HEK293 (cell line): ENCODE results near the gene FRRS1L.

Experiments
- CTCF ChIA-PET: fragments of 350-600 bp; formaldehyde crosslinking; extraction: SDS; loops from one replicate; lab custom pipeline; 2021; ENCODE audit warnings: antibody characterized with exemption; lab: Yijun Ruan, JAX
- POLR2A ChIA-PET: fragments of 300-600 bp; formaldehyde crosslinking; extraction: SDS; loops from one replicate; lab custom pipeline; 2020; ENCODE audit warnings: antibody characterized with exemption, inconsistent platforms; lab: Yijun Ruan, JAX
- H3K27ac ChIP-seq: fragments of 200-500 bp; sonication (Bioruptor generic); 2 replicates; pipeline ENCODE4 v1.5.1; 2014; ENCODE audit warnings: low read depth, low read length, control low read depth, inconsistent platforms; ENCODE audit errors: extremely low read depth
- H3K36me3 ChIP-seq, 2 experiments: fragments of 200-500 bp in 1 of 2; sonication (Bioruptor generic) in 1 of 2; 1 replicate in 1 of 2; 2 replicates in 1 of 2; pipeline ENCODE4 v1.5.1; 2014 to 2017; ENCODE audit warnings: inconsistent platforms in 2 of 2, low read length in 2 of 2; ENCODE audit not compliant: control insufficient read depth in 2 of 2, insufficient read depth in 1 of 2
- H3K4me1 ChIP-seq: fragments of 200-500 bp; sonication (Bioruptor generic); 2 replicates; pipeline ENCODE4 v1.5.1; 2014; ENCODE audit warnings: mild to moderate bottlenecking, low read length, inconsistent platforms; ENCODE audit not compliant: control insufficient read depth, insufficient read depth
- H3K4me3 ChIP-seq: 2 replicates; pipeline ENCODE4 v1.5.1; 2011; ENCODE audit warnings: low read depth, mild to moderate bottlenecking, control low read depth, low read length, moderate library complexity
- H3K9me3 ChIP-seq: fragments of 200-500 bp; sonication (Bioruptor generic); 2 replicates; pipeline ENCODE4 v1.5.1; 2014; ENCODE audit warnings: low read depth, low read length, inconsistent platforms; ENCODE audit not compliant: control insufficient read depth, insufficient read depth
- BCL6B ChIP-seq: fragments of 450-650 bp; formaldehyde crosslinking; IDR thresholded peaks from 2 replicates; pipeline ENCODE4 v1.5.1; 2017; ENCODE audit warnings: missing biosample characterization, missing genetic modification characterization
- EGR2 ChIP-seq: fragments of 450-650 bp; formaldehyde crosslinking; IDR thresholded peaks from 2 replicates; pipeline ENCODE4 v1.5.1; 2016; ENCODE audit warnings: low read depth, missing biosample characterization, missing genetic modification characterization
- KLF10 ChIP-seq: fragments of 450-650 bp; IDR thresholded peaks from 2 replicates; pipeline ENCODE4 v1.5.1; 2018; ENCODE audit warnings: missing biosample characterization, mild to moderate bottlenecking, missing genetic modification characterization
- MYNN ChIP-seq: fragments of 450-650 bp; formaldehyde crosslinking; IDR thresholded peaks from 2 replicates; pipeline ENCODE4 v1.5.1; 2016; ENCODE audit warnings: missing biosample characterization, missing genetic modification characterization, borderline replicate concordance
- SCRT2 ChIP-seq: fragments of 450-650 bp; formaldehyde crosslinking; IDR thresholded peaks from 2 replicates; pipeline ENCODE4 v1.5.1; 2016; ENCODE audit warnings: missing biosample characterization, missing genetic modification characterization
- SETDB1 ChIP-seq: IDR thresholded peaks from one replicate; pipeline ENCODE4 v1.6.1; 2017; ENCODE audit warnings: mild to moderate bottlenecking, low read length, moderate library complexity, mixed read lengths; ENCODE audit not compliant: insufficient read length
- SP7 ChIP-seq: fragments of 450-650 bp; formaldehyde crosslinking; IDR thresholded peaks from 2 replicates; pipeline ENCODE4 v1.5.1; 2016; ENCODE audit warnings: missing biosample characterization, missing genetic modification characterization
- ZBTB7A ChIP-seq: fragments of 450-650 bp; formaldehyde crosslinking; IDR thresholded peaks from 2 replicates; pipeline ENCODE4 v1.5.1; 2016; ENCODE audit warnings: low read depth, missing biosample characterization, missing genetic modification characterization
- ZFP3 ChIP-seq: fragments of 450-650 bp; formaldehyde crosslinking; IDR thresholded peaks from 2 replicates; pipeline ENCODE4 v1.5.1; 2016; ENCODE audit warnings: low read depth, missing biosample characterization, missing genetic modification characterization
- ZNF202 ChIP-seq: fragments of 450-650 bp; formaldehyde crosslinking; IDR thresholded peaks from 2 replicates; pipeline ENCODE4 v1.5.1; 2016; ENCODE audit warnings: missing biosample characterization, missing genetic modification characterization, borderline replicate concordance
- ZNF214 ChIP-seq: fragments of 450-650 bp; formaldehyde crosslinking; IDR thresholded peaks from 2 replicates; pipeline ENCODE4 v1.5.1; 2017; ENCODE audit warnings: missing biosample characterization, mild to moderate bottlenecking, missing genetic modification characterization, borderline replicate concordance
- ZNF24 ChIP-seq: fragments of 450-650 bp; formaldehyde crosslinking; IDR thresholded peaks from 2 replicates; pipeline ENCODE4 v1.5.1; 2016; ENCODE audit warnings: missing biosample characterization, missing genetic modification characterization
- ZNF274 ChIP-seq, 2 experiments: fragments of 200-500 bp in 1 of 2; fragments of 450-650 bp in 1 of 2; sonication (Bioruptor generic) in 1 of 2; formaldehyde crosslinking in 1 of 2; IDR thresholded peaks; 2 replicates each; pipeline versions ENCODE4 v1.5.1 to v1.6.1; 2014 to 2016; ENCODE audit warnings: borderline replicate concordance in 1 of 2, inconsistent platforms in 1 of 2, low read length in 1 of 2, missing biosample characterization in 1 of 2, missing genetic modification characterization in 1 of 2
- ZNF473 ChIP-seq: fragments of 450-650 bp; formaldehyde crosslinking; IDR thresholded peaks from 2 replicates; pipeline ENCODE4 v1.5.1; 2017; ENCODE audit warnings: missing biosample characterization, missing genetic modification characterization
- ZNF514 ChIP-seq: fragments of 450-650 bp; formaldehyde crosslinking; IDR thresholded peaks from 2 replicates; pipeline ENCODE4 v1.5.1; 2016; ENCODE audit warnings: missing biosample characterization, missing genetic modification characterization
- ZNF561 ChIP-seq: fragments of 450-650 bp; IDR thresholded peaks from 2 replicates; pipeline ENCODE4 v1.5.1; 2018; ENCODE audit warnings: missing biosample characterization, missing genetic modification characterization, borderline replicate concordance
- ZNF571 ChIP-seq: fragments of 450-650 bp; formaldehyde crosslinking; IDR thresholded peaks from 2 replicates; pipeline ENCODE4 v1.5.0; 2017; ENCODE audit warnings: missing biosample characterization, missing genetic modification characterization
- ZNF707 ChIP-seq: fragments of 450-650 bp; formaldehyde crosslinking; IDR thresholded peaks from 2 replicates; pipeline ENCODE4 v1.5.1; 2016; ENCODE audit warnings: missing biosample characterization, missing genetic modification characterization
- ZNF76 ChIP-seq: fragments of 450-650 bp; formaldehyde crosslinking; IDR thresholded peaks from 2 replicates; pipeline ENCODE4; 2016; ENCODE audit warnings: low read depth, missing biosample characterization, missing genetic modification characterization, borderline replicate concordance
- ZNF837 ChIP-seq: fragments of 450-650 bp; formaldehyde crosslinking; IDR thresholded peaks from 2 replicates; pipeline ENCODE4 v1.5.1; 2016; ENCODE audit warnings: missing biosample characterization, missing genetic modification characterization
- ZNF843 ChIP-seq: fragments of 450-650 bp; formaldehyde crosslinking; IDR thresholded peaks from 2 replicates; pipeline ENCODE4 v1.5.1; 2016; ENCODE audit warnings: missing biosample characterization, missing genetic modification characterization
- ZSCAN16 ChIP-seq: fragments of 450-650 bp; formaldehyde crosslinking; IDR thresholded peaks from 2 replicates; pipeline ENCODE4 v1.5.1; 2016; ENCODE audit warnings: missing biosample characterization, missing genetic modification characterization
- ZSCAN18 ChIP-seq: fragments of 450-650 bp; formaldehyde crosslinking; IDR thresholded peaks from 2 replicates; pipeline ENCODE4 v1.5.1; 2016; ENCODE audit warnings: missing biosample characterization, missing genetic modification characterization
- ZSCAN30 ChIP-seq: fragments of 450-650 bp; IDR thresholded peaks from 2 replicates; pipeline ENCODE4 v1.5.1; 2018; ENCODE audit warnings: missing biosample characterization, mild to moderate bottlenecking, missing genetic modification characterization, moderate library complexity
- TF ChIP-seq, protein P1 (sequence below): fragments of 450-650 bp; formaldehyde crosslinking; IDR thresholded peaks from 2 replicates; pipeline ENCODE4 v1.5.1; 2016; ENCODE audit warnings: missing biosample characterization, missing genetic modification characterization

FRRS1L gene

GRCh38 chr9:109156708-109157107 lies 10.3 kb downstream of the FRRS1L start:
- TF ChIP-seq ZNF24 (no peak), ZNF843 (tag by site-specific recombination) (no peak), ZNF202 (tag by site-specific recombination) (no peak), MYNN (no peak), ZNF473 (tag by site-specific recombination) (no peak), SP7 (tag by site-specific recombination) (no peak), ZNF214 (tag by site-specific recombination) (no peak), SCRT2 (tag by site-specific recombination) (no peak), SETDB1 (no peak), ZSCAN16 (tag by site-specific recombination) (no peak), ZFP3 (tag by site-specific recombination) (no peak), ZNF571 (no peak), ZSCAN18 (no peak), ZBTB7A (tag by site-specific recombination) (no peak)
- TF ChIP-seq, protein P1, sequence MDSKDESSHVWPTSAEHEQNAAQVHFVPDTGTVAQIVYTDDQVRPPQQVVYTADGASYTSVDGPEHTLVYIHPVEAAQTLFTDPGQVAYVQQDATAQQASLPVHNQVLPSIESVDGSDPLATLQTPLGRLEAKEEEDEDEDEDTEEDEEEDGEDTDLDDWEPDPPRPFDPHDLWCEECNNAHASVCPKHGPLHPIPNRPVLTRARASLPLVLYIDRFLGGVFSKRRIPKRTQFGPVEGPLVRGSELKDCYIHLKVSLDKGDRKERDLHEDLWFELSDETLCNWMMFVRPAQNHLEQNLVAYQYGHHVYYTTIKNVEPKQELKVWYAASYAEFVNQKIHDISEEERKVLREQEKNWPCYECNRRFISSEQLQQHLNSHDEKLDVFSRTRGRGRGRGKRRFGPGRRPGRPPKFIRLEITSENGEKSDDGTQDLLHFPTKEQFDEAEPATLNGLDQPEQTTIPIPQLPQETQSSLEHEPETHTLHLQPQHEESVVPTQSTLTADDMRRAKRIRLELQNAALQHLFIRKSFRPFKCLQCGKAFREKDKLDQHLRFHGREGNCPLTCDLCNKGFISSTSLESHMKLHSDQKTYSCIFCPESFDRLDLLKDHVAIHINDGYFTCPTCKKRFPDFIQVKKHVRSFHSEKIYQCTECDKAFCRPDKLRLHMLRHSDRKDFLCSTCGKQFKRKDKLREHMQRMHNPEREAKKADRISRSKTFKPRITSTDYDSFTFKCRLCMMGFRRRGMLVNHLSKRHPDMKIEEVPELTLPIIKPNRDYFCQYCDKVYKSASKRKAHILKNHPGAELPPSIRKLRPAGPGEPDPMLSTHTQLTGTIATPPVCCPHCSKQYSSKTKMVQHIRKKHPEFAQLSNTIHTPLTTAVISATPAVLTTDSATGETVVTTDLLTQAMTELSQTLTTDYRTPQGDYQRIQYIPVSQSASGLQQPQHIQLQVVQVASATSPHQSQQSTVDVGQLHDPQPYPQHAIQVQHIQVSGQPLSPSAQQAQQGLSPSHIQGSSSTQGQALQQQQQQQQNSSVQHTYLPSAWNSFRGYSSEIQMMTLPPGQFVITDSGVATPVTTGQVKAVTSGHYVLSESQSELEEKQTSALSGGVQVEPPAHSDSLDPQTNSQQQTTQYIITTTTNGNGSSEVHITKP (tag by site-specific recombination) = no peak
- ChIA-PET CTCF (interaction anchor here (0.6 to 1.1 kb wide), 3 partner anchors 13 to 28 kb away, joined by 3 read pairs; no protein-coding TSS in a partner anchor), POLR2A (no interaction called here)
- no peak overlapping the region for H3K4me3 ChIP-seq
- H3K4me1 ChIP-seq = no peaks in the 10 kb centered on the region
- H3K36me3 ChIP-seq = no peaks in the 10 kb centered on the region
- no peaks in the 10 kb centered on the region for H3K9me3 ChIP-seq
- H3K27ac ChIP-seq = no peak overlapping the region

- no peak overlapping the region for H3K4me3 ChIP-seq
These were observed 16.0 kb downstream of the FRRS1L start for GRCh38 chr9:109150925-109151545.

More at GRCh38 chr9:109150925-109151545, 16.0 kb downstream of the FRRS1L start:
- Histone ChIP-seq H3K4me1 (no peaks in the 10 kb centered on the region), H3K36me3 (no peaks in the 10 kb centered on the region), H3K27ac (no peak overlapping the region), H3K9me3 (no peaks in the 10 kb centered on the region)
- ChIA-PET POLR2A (no interaction called here), CTCF (no interaction called here)
- TF ChIP-seq ZNF514 (tag by site-specific recombination) = no peak
- TF ChIP-seq SCRT2 (tag by site-specific recombination) = no peak
- no peak for TF ChIP-seq ZNF561 (tag by site-specific recombination)
- no peak for TF ChIP-seq KLF10 (tag by site-specific recombination)
- TF ChIP-seq EGR2 (tag by site-specific recombination) = no peak
- TF ChIP-seq ZNF24 = no peak
- TF ChIP-seq ZBTB7A (tag by site-specific recombination) = no peak
- no peak for TF ChIP-seq ZNF707 (tag by site-specific recombination)
- TF ChIP-seq BCL6B = no peak
- no peak for TF ChIP-seq ZNF76
- no peak for TF ChIP-seq ZNF473 (tag by site-specific recombination)
- TF ChIP-seq ZNF274 (IDR thresholded peaks at IDR 0.05; ENCODE audit: low read length) = no peak
- TF ChIP-seq ZNF274 (tag by site-specific recombination; IDR thresholded peaks at IDR 0.05; ENCODE audit: borderline replicate concordance) = no peak
- TF ChIP-seq ZNF837 (tag by site-specific recombination) = no peak
- TF ChIP-seq ZSCAN30 = no peak
